M059J (cell line): ENCODE results near the gene DGKQ. TPM values are rescaled to one million over a fixed set of nuclear protein-coding genes. Genes with fewer than 3 reads are reported as not detected.

Experiments used
- DNase-seq: peaks from one replicate; pipeline ENCODE4 v3.0.0-alpha.2; 2012; ENCODE audit warnings: low read depth
- total RNA-seq: library from RNA; depleted of rRNA; stranded (reverse); fragments of >200 nt; shearing (Covaris generic); gene quantifications from 2 replicates; pipeline ENCODE4 v1.2.3, GENCODE V29; 2014; rRNA removed

The DGKQ gene
- 4.8 and 9.3 TPM in 2 replicates for total RNA-seq

DNA sequence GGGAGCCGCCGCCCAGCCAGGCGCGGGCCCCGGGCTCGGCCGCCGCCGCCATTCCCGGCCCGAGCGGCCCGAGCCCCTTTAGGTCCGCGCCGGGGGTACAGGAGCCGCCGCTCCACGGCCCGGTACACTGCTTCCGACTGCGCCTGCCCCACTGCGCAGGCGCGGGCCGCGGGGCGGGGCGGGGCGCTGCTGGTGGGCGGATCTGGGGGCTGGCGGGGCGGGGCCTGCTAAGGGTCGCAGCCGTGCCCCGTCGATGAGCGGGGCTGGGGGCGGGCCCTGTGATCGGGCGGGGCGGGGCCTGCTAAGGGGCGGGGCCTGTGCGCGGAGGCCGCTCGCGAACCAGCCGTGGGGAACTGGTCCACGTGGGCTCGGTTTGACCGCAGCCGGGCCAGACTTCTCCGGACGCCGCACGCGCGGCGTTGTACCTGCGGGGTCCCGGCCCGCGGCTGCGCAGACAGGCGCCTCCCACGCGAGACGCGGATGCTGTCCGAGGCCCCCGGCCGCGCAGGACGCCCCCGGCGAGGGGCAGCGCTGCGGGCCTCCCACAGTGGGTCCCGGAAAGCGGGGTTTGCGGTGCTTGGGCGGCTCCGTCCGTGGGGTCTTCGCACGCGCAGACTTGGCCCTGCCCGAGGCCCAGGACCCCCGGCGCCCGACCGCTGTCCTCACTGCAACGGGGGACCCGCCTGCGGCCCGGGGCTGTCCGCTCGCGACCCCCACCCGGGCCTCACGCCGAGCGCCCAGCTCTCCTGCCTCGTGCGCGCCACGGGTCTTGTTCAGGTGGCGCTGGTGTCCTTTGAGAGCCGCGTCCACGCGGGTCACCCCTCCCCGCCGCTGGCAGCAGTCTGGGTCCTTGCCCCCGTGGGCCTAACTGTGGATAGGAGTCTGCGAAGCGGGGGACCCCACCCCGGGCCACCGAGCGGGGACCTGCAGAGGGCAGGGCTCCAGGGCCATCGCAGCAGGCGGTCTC lies at the start of gene DGKQ:
DGKQ (minus strand) TSS at position 139 of the 967 bp plus-strand sequence; CDS start at position 52, 87 bp downstream.
- peak; percentile 48 for DNase-seq

GRCh38 chr4:1022739-1023066 lies 49.3 kb upstream of the DGKQ start:
- no peak for DNase-seq

DNA sequence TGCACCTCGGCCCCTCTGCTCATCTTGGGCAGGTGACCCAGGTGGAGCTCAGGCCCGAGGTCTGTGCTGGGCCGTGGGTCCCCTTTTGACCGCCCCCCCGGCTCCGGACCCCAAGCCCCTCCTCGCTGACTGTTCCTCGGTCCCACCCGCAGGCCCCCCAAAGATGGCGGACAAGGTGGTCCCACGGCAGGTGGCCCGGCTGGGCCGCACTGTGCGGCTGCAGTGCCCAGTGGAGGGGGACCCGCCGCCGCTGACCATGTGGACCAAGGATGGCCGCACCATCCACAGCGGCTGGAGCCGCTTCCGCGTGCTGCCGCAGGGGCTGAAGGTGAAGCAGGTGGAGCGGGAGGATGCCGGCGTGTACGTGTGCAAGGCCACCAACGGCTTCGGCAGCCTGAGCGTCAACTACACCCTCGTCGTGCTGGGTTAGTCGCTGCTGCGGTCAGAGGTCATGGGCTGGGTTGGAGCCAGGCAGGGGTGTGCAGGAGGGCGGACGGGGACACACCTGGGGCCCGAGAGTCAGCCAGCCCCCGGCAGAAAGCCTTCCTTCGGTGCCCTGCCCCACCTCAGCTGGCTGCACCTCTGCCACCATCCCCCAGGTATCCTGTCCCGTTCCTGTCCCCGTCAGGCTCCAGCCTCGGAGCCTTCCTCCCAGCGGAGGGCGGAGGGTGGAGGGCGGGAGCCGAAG lies 48.8 kb upstream of the DGKQ start:
- no peak for DNase-seq

GRCh38 chr4:1021386-1022050 lies 48.1 kb upstream of the DGKQ start:
- no peak for DNase-seq

DNA sequence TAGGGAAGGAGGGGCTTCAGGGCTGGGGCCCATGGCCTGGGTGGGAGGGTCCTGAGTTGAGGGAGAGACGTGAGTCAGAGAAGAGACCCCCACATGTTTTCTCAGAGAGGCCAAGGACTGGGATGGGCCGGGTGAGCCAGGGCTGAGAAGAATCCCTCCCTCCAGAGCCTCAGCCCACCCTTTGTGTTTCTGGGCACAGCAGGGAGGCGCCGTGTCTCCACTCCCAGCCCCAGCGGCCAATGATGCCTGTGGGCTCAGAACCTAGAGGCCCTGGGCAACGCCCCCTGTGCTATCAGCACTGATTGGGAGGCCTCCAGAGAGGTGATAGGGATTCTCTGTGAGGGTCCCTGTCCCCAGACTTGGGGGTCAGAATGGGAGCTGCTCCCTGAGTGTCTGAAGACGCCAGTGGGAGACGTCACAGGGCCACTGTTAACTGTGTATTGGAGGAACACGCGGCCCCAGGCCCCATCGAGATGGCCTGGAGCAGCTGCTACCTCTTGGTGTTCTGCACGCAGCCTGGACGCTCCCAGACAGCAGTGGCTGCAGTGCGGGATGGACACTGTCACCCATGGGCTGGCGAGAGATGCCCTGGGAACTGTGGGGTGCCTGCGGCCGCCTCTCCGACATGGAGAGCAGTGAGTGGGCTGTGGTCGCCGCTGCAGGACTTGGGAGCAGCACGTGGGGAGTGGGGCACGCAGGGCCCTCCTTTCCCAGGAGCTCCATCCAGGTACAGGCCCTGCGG lies 46.5 kb upstream of the DGKQ start:
- DNase-seq: no peak

DNA sequence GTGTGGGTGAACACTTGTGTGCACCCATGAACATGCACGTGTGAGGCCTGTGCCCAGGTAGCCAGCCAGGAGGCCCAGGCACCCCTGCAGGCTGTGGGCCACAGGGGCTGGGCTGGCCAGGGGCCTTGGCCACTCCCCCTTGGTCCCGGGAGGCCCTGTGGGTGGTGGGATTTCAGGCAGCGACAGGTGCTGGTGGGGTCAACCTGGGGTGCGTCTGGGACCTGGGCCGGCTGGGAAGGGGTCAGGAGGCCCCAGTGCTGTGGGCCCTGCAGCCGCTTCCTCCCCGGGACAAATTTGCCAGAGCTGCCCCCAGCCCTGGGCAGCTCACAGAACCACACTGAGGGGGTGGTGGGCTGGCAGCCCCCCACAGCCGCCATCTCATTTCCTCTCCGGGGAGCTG lies 46.0 kb upstream of the DGKQ start:
- DNase-seq: no peak

DNA sequence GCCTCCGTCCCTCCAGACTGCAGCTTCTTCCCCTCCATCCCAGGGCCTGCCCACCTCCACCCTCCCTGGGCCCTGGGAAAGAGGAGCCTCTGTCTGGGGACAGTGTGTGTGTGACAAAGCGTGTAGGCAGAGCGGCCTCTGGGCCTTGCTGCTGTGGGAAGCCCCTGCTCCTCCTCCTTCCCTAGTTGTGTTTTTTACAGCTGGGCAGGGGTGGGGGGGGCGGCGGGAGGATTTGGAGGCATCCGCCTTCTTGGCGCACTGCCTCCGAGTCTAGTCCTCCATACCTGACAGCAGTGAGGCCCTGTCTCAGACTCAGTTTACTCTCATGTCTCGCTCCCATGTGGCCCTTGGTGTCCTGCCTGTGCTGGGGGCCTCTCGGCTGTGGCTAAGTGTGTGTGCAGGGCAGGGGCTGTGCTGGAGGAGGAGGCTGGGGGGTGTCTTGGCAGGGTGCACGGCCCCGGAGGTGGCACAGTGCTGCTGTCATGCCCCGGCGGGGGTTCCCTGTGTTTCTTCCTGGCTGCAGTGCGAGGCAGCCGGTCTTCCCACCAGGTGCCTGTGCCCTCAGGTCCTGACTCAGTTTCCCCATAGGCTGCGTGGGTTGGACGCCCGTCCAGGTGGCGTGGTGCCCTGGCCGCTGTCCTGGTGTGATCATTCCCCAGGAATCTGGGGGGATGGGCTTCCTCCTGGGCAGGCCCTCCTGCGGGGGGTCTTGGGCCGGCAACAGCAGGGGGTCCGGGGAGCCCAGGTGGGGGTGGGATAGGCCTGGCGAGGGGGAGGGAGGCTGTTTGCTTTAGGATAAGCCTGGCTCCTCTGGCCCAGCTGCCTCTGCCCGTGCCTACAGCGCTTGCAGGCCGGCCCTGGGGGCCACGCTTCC lies 45.0 kb upstream of the DGKQ start:
- DNase-seq: no peak

DNA sequence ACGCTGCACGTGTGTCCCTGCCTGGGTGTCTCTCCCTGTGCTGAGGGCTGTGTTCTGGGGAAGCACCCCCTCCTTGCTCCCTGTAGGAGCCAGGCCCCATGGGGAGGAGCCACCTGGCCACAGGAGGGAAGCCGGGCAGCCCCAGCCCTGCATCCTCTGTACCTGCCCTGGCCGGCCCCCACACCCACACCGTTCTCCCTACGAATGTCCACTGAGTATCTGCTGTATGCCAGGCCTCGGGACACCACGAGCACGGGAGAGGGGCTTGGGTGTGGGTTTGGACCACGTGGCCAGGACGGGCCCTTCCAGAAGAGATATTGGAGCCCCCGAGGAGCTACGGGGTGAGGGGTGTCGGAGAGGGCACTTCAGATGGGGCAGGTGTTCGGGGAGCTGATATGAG lies 44.3 kb upstream of the DGKQ start:
- no peak for DNase-seq

DNA sequence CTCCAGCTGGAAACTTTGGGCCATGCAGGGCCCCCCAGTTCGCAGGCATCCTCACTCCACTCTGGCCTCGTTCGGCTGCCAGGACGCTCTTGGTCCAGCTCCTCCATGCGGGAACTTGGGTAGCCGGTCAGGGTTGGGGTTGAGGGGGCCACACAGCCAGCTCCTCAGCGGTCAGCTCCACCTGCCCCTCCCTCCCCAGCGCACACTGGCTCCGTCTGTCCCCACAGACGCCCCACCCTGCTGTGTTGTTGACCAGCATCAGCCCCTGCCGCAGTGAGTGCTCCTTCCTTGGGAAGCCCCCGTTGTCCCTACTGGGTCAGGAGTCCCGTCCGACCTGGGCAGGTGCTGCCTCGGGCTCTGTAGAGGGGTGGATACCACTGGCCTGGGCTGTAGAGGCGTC lies 43.8 kb upstream of the DGKQ start:
- DNase-seq: no peak

GRCh38 chr4:1015746-1016145 lies 42.4 kb upstream of the DGKQ start:
- DNase-seq: no peak

DNA sequence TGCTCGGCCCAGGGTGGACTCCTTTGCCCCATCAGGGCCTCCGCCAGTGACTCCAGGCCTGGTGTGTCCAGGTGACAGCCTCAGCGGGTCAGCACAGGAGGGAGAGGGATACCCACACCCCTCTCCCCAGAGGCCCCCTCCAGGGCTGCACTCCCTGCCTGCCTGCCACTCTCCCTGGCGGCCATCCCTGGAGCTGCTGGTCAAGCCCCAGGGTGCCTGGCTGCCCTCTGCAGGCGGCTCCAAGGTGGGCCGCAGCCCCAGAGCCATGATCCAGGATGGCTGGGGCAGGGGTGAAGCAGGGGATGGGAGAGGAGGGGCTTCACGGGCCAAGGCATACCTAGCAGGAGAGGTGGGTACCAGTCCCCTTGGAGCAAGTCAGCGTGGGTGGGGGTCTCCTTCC lies 41.8 kb upstream of the DGKQ start:
- no peak for DNase-seq

GRCh38 chr4:1014291-1015167 lies 41.2 kb upstream of the DGKQ start:
- no peak for DNase-seq

DNA sequence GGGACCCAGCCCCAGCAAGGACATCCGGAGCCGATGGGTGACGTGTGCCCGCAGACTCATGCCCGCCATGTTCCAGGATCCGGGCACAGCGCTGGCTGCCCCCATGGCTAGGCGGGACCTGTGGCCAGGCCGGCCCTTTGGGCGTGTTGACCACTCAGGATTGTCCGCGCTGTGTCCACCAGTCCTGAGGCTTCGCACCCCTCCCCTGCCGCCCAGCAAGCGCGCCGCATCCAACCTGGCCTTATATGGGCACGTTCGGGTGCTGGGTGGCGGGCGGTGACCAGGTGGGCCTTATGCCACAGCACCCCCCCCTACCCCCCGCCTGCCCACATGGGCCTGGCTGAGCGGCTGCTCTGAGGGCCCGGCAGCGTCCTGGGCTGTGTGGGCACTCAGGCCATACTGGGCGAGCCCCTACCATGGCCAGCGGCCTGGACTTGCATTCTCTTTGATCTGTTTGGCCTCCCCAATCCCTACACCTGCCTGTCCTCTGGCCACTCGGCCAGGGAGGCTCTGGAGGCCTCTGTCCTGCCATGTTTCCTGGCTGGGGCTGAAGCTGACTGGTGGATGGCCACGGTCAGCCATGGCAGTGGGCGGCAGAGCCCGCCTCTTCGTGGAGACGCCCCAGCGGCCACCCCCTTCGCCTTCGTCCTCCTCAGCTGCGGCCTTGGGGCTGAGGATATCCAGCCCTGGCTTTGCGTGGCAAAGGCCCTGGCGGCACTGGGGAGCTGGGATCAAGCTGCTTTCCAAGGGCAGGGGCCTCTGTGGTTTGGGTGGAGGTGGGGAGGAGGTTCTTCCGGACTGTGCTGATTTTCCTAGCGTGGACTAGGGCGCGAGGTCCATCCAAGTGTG lies 40.1 kb upstream of the DGKQ start:
- DNase-seq: no peak

GRCh38 chr4:1012034-1012739 lies 38.8 kb upstream of the DGKQ start:
- peak; percentile 81 for DNase-seq

DNA sequence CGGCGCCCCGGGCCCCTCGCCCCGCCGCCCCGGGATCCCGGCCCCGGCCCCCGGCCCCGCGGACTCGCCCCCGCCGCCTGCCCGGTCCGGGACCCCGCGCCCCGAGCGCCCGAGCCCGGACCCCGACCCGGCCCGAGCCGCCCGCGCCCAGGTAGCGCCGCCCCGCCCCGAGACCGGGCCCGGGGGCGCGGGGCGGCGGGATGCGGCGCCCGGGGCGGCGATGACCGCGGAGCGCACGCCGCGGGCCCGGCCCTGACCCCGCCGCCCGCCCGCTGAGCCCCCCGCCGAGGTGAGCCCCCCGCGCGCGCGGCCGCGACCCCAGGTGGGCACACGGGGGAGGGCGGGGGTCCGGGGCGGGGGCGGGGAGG lies 38.3 kb upstream of the DGKQ start:
- no peak for DNase-seq

- DNase-seq: peak; percentile 84
Observed at GRCh38 chr4:1011022-1011665, 37.8 kb upstream of the DGKQ start, which contains the start of gene FGFRL1. FGFRL1 (plus strand) TSS chr4:1011626; CDS start chr4:1012486, 860 bp downstream.

DNA sequence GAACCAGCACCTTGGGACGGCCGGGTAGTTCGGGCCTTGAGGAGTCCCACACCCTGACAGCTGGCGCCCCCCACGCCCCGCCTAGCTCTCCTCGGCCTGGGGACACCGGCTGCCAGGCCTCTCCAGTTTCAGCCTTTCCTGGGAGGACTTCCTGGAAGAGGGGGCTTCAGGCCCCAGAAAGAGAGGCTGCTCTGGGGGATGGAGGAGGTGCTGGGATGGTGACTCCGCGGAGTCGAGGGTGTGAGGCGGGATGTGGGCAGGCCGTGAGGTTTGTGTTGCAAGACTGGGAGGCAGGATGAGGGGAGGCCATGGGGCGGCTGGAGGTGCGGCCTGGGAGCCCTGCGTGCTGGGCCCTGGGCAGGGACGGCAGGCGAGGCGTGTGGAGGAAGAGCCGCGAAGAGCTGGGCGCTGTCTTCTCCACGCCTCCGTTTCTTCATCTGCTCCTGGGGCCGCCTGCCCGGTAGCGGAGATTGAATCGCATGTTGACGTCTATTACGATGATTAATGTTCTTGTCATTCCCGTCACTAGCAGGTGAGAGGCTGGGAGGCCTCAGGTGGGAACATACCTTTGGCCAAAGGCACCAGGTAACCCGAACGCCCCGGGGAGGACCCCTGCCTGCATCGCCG lies 37.1 kb upstream of the DGKQ start:
- DNase-seq: peak; percentile 84
